Erythroblast (primary cell): ENCODE data around the gene TMEM260.

ENCODE experiments used
- GATA1 ChIP-seq: IDR thresholded peaks from 2 replicates; pipeline ENCODE4 v1.6.1; 2011; ENCODE audit warnings: low read depth, mild to moderate bottlenecking, control low read depth, low read length, moderate library complexity
- POLR2A ChIP-seq: IDR thresholded peaks from 2 replicates; pipeline ENCODE4 v1.6.1; 2011; ENCODE audit warnings: mild to moderate bottlenecking, low read length

DNA sequence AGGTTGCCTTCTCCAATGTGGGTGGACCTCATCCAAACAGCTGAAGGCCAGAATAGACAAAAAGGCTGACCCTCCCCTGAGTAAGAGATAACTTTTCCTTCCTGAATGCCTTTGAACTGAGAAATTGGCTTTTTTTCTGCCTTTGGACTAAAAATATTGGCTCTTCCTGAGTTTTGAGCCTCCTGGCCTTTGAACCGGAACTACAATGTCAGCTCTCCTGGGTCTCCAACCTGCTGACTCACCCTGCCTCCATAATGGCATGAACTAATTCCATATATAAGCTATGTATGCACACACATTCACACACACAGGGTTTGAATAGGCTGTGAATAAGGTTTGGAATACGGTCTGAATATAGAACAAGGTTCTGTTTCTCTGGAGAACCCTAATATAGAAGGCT lies 39.7 kb upstream of the TMEM260 start:
- TF ChIP-seq POLR2A = no peak
- TF ChIP-seq GATA1 = no peak
